Right renal cortex interstitium (tissue), 3 donors: ENCODE measurements around the gene MYRIP. TPM values are rescaled to one million over a fixed set of nuclear protein-coding genes. Genes with fewer than 3 reads are reported as not detected.
A peak's percentile ranks its signal among the peaks of the same experiment; 100 is the strongest.

Source experiments
- DNase-seq, 3 donors: peaks; one replicate each; pipeline ENCODE4 v3.0.0-alpha.2; 2013; ENCODE audit warnings: low read depth in 3 of 3, low spot score in 2 of 3
- polyA plus RNA-seq, 3 donors: library from polyadenylated mRNA; unstranded; fragments of 120-200 nt; gene quantifications; one replicate each; pipeline ENCODE4 v1.2.1, GENCODE V29; 2013; ENCODE audit not compliant: insufficient read length in 3 of 3

MYRIP gene
- polyA plus RNA-seq, 3 donors = 1.7 to 2.5 (median 2.1) TPM

- DNase-seq = no peak
Observed at GRCh38 chr3:39900462-39901002, 91.1 kb downstream of the MYRIP start.

GRCh38 chr3:39903253-39903652 is 93.8 kb downstream of the MYRIP start:
- no peak for DNase-seq

- DNase-seq = no peak
Observed at GRCh38 chr3:39905788-39906187, 96.4 kb downstream of the MYRIP start.

GRCh38 chr3:39907981-39908380 is 98.6 kb downstream of the MYRIP start:
- DNase-seq = no peak

- DNase-seq = no peak
Observed at GRCh38 chr3:39910135-39910534, 100.7 kb downstream of the MYRIP start.

GRCh38 chr3:39910826-39911464 is 101.5 kb downstream of the MYRIP start:
- no peak for DNase-seq

- DNase-seq = no peak
Observed at GRCh38 chr3:39911465-39912309, 102.3 kb downstream of the MYRIP start.

- DNase-seq = no peak
Observed at GRCh38 chr3:39915027-39915426, 105.6 kb downstream of the MYRIP start.

- DNase-seq = peak; percentile 32 to 39 (median 36)
Observed at GRCh38 chr3:39917065-39917773, 107.8 kb downstream of the MYRIP start.

GRCh38 chr3:39919281-39919680 is 109.9 kb downstream of the MYRIP start:
- no peak for DNase-seq

GRCh38 chr3:39920271-39920670 is 110.9 kb downstream of the MYRIP start:
- no peak for DNase-seq

- DNase-seq = no peak
Observed at GRCh38 chr3:39927479-39927878, 118.1 kb downstream of the MYRIP start.

GRCh38 chr3:39933986-39934693 is 124.7 kb downstream of the MYRIP start:
- no peak for DNase-seq

GRCh38 chr3:39934696-39935095 is 125.3 kb downstream of the MYRIP start:
- no peak for DNase-seq

- DNase-seq = no peak
Observed at GRCh38 chr3:39935261-39935660, 125.9 kb downstream of the MYRIP start.

GRCh38 chr3:39936848-39937247 is 127.4 kb downstream of the MYRIP start:
- DNase-seq = no peak

- DNase-seq = no peak
Observed at GRCh38 chr3:39937315-39937714, 127.9 kb downstream of the MYRIP start.

GRCh38 chr3:39937874-39938273 is 128.5 kb downstream of the MYRIP start:
- no peak for DNase-seq

GRCh38 chr3:39941931-39942330 is 132.5 kb downstream of the MYRIP start:
- DNase-seq = no peak

GRCh38 chr3:39960515-39961191 is 151.2 kb downstream of the MYRIP start:
- DNase-seq = no peak
